ENCODE data around the gene PEF1. TPM values are rescaled to one million over a fixed set of nuclear protein-coding genes. Genes with fewer than 3 reads are reported as not detected.

Gene PEF1, protein sequence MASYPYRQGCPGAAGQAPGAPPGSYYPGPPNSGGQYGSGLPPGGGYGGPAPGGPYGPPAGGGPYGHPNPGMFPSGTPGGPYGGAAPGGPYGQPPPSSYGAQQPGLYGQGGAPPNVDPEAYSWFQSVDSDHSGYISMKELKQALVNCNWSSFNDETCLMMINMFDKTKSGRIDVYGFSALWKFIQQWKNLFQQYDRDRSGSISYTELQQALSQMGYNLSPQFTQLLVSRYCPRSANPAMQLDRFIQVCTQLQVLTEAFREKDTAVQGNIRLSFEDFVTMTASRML
- total RNA-seq (39.2 TPM), polyA plus RNA-seq (90.4 TPM)

DNA sequence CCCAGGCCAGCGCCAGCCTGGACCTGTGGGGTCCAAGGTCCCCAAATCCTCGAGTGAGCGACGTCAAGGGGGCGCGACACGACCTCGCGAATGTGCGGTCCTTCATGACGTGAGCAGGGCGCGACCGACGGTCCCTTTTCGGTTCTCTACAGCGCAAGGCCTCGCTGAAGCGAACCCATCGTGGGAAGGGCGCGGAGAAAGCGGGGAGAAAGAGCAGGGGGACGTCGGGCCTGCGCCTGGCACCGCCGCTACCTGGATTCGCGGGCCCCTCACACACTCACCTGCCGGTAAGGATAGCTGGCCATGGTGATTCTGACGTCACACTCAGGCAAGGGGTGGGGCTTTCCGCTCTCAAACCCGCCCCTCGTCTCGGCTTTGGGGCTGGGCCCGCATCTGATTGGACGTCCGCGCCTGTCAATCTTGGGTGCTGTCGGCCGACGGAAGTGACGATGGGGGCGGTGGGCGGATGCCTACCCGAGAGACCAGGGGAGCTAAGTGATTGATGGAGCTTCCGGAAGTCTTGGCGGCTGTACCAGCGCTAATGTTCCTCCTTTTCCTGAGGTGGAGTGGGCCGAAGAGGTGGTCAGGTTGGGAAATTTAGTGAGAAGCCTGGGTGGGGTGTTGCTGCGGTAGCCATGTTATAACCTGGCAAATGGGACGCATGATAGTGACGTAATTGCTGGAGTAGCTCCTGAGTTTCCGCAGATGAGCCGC lies at the start of gene PEF1:
PEF1 (minus strand) TSS at position 317 of the 714 bp plus-strand sequence; CDS start at position 305, 12 bp downstream.
- Histone ChIP-seq H3K4me3 (ENCODE audit: low read depth, low read length) (peak within 1 kb of the TSS; percentile 66), H3K36me3 (ENCODE audit: insufficient read depth) (no peaks in the 10 kb centered on the region), H3K4me1 (ENCODE audit: insufficient read depth) (no peaks in the 10 kb centered on the region), H3K27ac (ENCODE audit: low read depth) (peak within 1 kb of the TSS; percentile 98)
- under 1% methylated on average over 56 of the region's 56 CpGs for WGBS
- peak; percentile 99 for DNase-seq (ENCODE audit: extremely low spot score)

GRCh38 chr1:31693231-31693630 lies 48.6 kb upstream of the PEF1 start:
- H3K36me3 ChIP-seq (ENCODE audit: insufficient read depth): no peaks in the 10 kb centered on the region
- no peaks in the 10 kb centered on the region for H3K4me1 ChIP-seq (ENCODE audit: insufficient read depth)
- H3K4me3 ChIP-seq (ENCODE audit: low read depth, low read length): no peak overlapping the region
- H3K27ac ChIP-seq (ENCODE audit: low read depth): no peak overlapping the region
- 74% methylated on average over 10 of the region's 10 CpGs for WGBS
- DNase-seq (ENCODE audit: extremely low spot score): no peak

GRCh38 chr1:31691951-31692350 lies 47.3 kb upstream of the PEF1 start:
- no peak overlapping the region for H3K27ac ChIP-seq (ENCODE audit: low read depth)
- DNase-seq (ENCODE audit: extremely low spot score): no peak
- no peak overlapping the region for H3K4me3 ChIP-seq (ENCODE audit: low read depth, low read length)
- whole genome bisulfite sequencing: 83% methylated on average over 11 of the region's 11 CpGs
- H3K4me1 ChIP-seq (ENCODE audit: insufficient read depth): no peaks in the 10 kb centered on the region
- H3K36me3 ChIP-seq (ENCODE audit: insufficient read depth): no peaks in the 10 kb centered on the region

DNA sequence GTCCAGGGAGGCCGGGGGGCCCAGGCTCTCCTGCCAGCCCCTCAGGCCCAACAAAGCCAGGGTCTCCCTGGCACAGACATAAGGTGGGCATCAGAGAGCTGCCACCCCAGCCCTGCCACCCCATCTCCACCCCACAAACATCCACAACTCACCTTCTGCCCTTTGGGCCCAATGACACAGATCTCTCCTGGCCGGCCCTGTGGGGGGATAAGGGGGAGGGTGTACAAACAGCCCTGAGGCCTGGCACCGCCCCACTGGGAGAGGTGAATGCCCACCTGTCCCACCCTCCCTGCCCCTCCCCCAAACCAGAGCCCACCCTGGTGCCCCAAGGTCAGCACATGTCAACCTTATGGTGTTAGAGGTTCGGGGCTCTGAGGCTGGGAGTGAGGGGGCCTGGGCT lies 46.8 kb upstream of the PEF1 start:
- 87% methylated on average over 4 of the region's 4 CpGs for WGBS
- Histone ChIP-seq H3K4me1 (ENCODE audit: insufficient read depth) (no peaks in the 10 kb centered on the region), H3K36me3 (ENCODE audit: insufficient read depth) (no peaks in the 10 kb centered on the region)

DNA sequence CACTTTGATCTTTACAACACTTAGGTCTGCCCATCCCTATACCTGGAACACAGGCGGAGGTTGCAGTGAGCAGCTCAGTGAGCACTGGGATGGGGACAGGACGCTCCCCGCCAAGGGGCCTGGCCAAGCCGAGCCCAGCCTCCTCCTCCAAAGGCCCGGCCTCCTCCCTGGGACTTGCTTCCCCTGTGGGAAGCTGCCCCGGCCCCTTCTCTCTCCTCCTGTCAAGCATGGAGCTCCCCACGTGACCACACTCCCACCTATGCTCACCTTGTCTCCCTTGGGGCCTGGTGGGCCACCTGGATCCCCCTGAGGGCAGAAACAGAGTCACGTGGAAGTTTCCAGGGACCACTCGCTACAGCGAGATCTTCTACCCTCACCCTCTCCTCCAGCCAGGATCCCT lies 46.2 kb upstream of the PEF1 start:
- H3K36me3 ChIP-seq (ENCODE audit: insufficient read depth): no peaks in the 10 kb centered on the region
- H3K27ac ChIP-seq (ENCODE audit: low read depth): no peak overlapping the region
- no peaks in the 10 kb centered on the region for H3K4me1 ChIP-seq (ENCODE audit: insufficient read depth)
- DNase-seq (ENCODE audit: extremely low spot score): no peak
- H3K4me3 ChIP-seq (ENCODE audit: low read depth, low read length): no peak overlapping the region
- 80% methylated on average over 10 of the region's 10 CpGs for WGBS

More for the DNA sequence above, 46.8 kb upstream of the PEF1 start:
- no peak overlapping the region for H3K4me3 ChIP-seq (ENCODE audit: low read depth, low read length)
- DNase-seq (ENCODE audit: extremely low spot score): no peak
- H3K27ac ChIP-seq (ENCODE audit: low read depth): no peak overlapping the region

- no peak for DNase-seq (ENCODE audit: extremely low spot score)
- no peak overlapping the region for H3K4me3 ChIP-seq (ENCODE audit: low read depth, low read length)
- WGBS: 74% methylated on average over 6 of the region's 6 CpGs
- H3K4me1 ChIP-seq (ENCODE audit: insufficient read depth): no peaks in the 10 kb centered on the region
- H3K27ac ChIP-seq (ENCODE audit: low read depth): no peak overlapping the region
- no peaks in the 10 kb centered on the region for H3K36me3 ChIP-seq (ENCODE audit: insufficient read depth)
Measured at GRCh38 chr1:31689854-31690253, 45.2 kb upstream of the PEF1 start.

DNA sequence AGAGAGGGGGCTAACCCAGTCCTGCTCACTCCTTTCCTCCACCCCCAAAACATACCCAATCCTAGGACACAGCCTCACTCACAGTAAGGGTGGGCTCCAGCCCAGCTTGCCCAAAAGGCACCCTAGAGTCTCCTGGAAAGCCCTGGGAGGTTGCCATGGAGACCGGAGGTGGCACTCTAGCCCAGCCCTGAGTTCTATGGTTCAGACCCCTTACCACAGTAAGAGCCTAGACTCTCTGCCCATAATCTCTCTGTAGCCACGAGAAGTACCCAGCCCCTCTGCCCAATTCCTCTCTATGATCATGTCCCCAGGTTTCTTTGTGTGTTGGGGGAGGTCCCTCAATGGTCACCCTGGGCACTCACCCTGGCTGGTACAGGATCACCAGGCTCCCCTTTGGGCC lies 44.7 kb upstream of the PEF1 start:
- Histone ChIP-seq H3K27ac (ENCODE audit: low read depth) (no peak overlapping the region), H3K4me3 (ENCODE audit: low read depth, low read length) (no peak overlapping the region), H3K4me1 (ENCODE audit: insufficient read depth) (no peaks in the 10 kb centered on the region), H3K36me3 (ENCODE audit: insufficient read depth) (no peaks in the 10 kb centered on the region)
- DNase-seq (ENCODE audit: extremely low spot score): no peak
- WGBS: 65% methylated on average over 2 of the region's 2 CpGs

DNA sequence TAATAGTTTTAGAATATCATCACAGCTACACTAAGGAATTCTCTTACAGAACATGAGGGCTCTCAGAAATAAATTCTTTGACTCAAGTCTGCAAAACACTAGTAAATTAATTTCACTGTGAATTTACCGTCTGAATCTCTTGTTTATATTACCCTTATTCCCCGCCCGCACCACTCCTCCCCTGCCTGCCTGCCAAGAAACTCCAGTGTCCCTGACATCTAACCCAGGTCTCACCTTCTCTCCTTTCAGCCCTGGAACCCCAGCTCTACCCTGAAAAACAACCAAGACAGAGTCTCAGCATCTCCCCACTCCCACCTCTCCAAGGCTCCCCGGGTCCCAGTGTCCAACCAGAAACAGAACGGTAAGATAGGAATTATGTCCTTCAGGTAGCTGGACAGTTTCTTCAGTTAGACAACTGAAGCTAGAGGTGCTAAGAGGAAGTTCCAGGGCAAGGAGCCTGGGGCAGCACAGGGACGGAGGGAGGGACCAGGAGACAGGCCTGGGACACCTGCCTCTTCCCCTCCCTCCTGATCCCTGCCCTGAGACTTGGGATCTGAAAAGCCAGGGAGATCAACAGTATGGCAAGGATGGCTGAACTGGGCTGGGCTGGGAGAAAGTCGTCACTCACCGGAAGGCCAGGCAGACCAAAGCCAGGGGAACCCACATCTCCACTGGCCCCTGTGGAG lies 43.7 kb upstream of the PEF1 start:
- Histone ChIP-seq H3K4me1 (ENCODE audit: insufficient read depth) (no peaks in the 10 kb centered on the region), H3K27ac (ENCODE audit: low read depth) (no peak overlapping the region), H3K36me3 (ENCODE audit: insufficient read depth) (no peaks in the 10 kb centered on the region), H3K4me3 (ENCODE audit: low read depth, low read length) (no peak overlapping the region)
- no peak for DNase-seq (ENCODE audit: extremely low spot score)
- WGBS: 28% methylated on average over 8 of the region's 8 CpGs

GRCh38 chr1:31687601-31688000 lies 42.9 kb upstream of the PEF1 start:
- whole genome bisulfite sequencing: 71% methylated on average over 8 of the region's 8 CpGs
- Histone ChIP-seq H3K36me3 (ENCODE audit: insufficient read depth) (peaks cover 3% of the 10 kb centered on the region), H3K4me3 (ENCODE audit: low read depth, low read length) (no peak overlapping the region), H3K27ac (ENCODE audit: low read depth) (no peak overlapping the region), H3K4me1 (ENCODE audit: insufficient read depth) (no peaks in the 10 kb centered on the region)
- DNase-seq (ENCODE audit: extremely low spot score): no peak

DNA sequence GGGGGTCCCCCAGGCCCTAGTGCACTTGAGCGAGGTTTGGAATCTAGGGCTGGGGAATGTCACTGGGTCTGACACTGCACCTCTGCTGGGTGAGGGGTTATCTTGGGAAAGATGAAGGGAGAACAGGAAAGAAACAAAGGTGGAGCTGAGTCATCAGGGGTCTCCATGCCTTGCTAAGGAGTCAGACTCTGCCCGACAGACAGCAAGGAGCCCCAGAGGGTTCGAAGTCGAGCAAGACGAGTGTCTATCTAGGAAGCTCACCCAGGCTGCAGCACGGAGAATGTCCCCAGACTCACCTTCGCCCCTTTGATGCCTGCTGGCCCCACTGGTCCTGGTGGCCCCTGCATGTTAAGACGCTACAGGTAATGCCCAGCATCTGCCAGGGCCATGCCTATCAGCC lies 41.1 kb upstream of the PEF1 start:
- Histone ChIP-seq H3K36me3 (ENCODE audit: insufficient read depth) (peaks cover 3% of the 10 kb centered on the region), H3K4me1 (ENCODE audit: insufficient read depth) (no peaks in the 10 kb centered on the region), H3K4me3 (ENCODE audit: low read depth, low read length) (no peak overlapping the region), H3K27ac (ENCODE audit: low read depth) (no peak overlapping the region)
- no peak for DNase-seq (ENCODE audit: extremely low spot score)
- WGBS: 87% methylated on average over 8 of the region's 8 CpGs

- H3K27ac ChIP-seq (ENCODE audit: low read depth): no peak overlapping the region
- H3K4me1 ChIP-seq (ENCODE audit: insufficient read depth): no peaks in the 10 kb centered on the region
- no peak overlapping the region for H3K4me3 ChIP-seq (ENCODE audit: low read depth, low read length)
- H3K36me3 ChIP-seq (ENCODE audit: insufficient read depth): peaks cover 3% of the 10 kb centered on the region
- WGBS: 80% methylated on average over 11 of the region's 11 CpGs
- DNase-seq (ENCODE audit: extremely low spot score): no peak
Measured at GRCh38 chr1:31683997-31684396, 39.3 kb upstream of the PEF1 start.

GRCh38 chr1:31681415-31681814 lies 36.7 kb upstream of the PEF1 start:
- Histone ChIP-seq H3K4me1 (ENCODE audit: insufficient read depth) (no peaks in the 10 kb centered on the region), H3K4me3 (ENCODE audit: low read depth, low read length) (no peak overlapping the region), H3K36me3 (ENCODE audit: insufficient read depth) (peaks cover 3% of the 10 kb centered on the region), H3K27ac (ENCODE audit: low read depth) (no peak overlapping the region)
- 52% methylated on average over 9 of the region's 9 CpGs for WGBS
- no peak for DNase-seq (ENCODE audit: extremely low spot score)

- peaks cover 3% of the 10 kb centered on the region for H3K36me3 ChIP-seq (ENCODE audit: insufficient read depth)
- no peak for DNase-seq (ENCODE audit: extremely low spot score)
- H3K4me1 ChIP-seq (ENCODE audit: insufficient read depth): no peaks in the 10 kb centered on the region
- no peak overlapping the region for H3K27ac ChIP-seq (ENCODE audit: low read depth)
- WGBS: 85% methylated on average over 23 of the region's 23 CpGs
- no peak overlapping the region for H3K4me3 ChIP-seq (ENCODE audit: low read depth, low read length)
Measured at GRCh38 chr1:31679676-31680230, 35.1 kb upstream of the PEF1 start.

Data from urinary bladder (tissue), 4 donors.